ENCODE measurements around the gene NAALADL2.

DNA sequence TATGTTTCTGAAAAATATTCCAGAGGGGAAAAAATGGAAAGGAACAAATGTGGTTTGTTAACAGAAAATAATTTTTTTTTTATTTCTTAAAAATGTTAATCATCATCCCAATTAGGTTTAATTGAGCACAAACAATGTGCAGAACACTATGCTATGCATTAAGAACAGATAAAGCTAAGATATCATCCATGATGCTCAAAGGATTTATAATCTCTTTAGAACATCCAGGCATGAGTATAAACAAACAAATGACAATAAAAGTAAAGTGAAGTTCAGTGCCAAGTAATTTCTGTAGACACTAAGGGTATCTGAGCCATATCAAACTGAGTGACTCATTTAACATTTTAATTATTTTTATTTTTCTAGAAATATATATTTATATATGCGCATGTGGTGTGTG is 732.2 kb downstream of the NAALADL2 start:
- no peak for TF ChIP-seq CTCF (conservative IDR thresholded peaks at IDR 0.05; ENCODE audit: low read depth, low read length)
- no peak for TF ChIP-seq EZH2 (IDR thresholded peaks at IDR 0.05; ENCODE audit: low read length, unreplicated experiment)
- no peak for TF ChIP-seq EZH2phosphoT487 (IDR thresholded peaks at IDR 0.05; ENCODE audit: borderline replicate concordance, low read length)
